Testis (tissue), 3 donors: ENCODE data around the gene PJA2. TPM values are rescaled to one million over a fixed set of nuclear protein-coding genes. Genes with fewer than 3 reads are reported as not detected.

ENCODE experiments used
- DNase-seq: peaks from one replicate; pipeline ENCODE4 v3.0.0-alpha.2; 2019
- H3K27ac ChIP-seq, 2 donors: fragments of 200-600 bp; sonication (generic); one replicate each; pipeline ENCODE4 v1.5.1; 2019
- H3K27me3 ChIP-seq: fragments of 200-600 bp; sonication (generic); one replicate; pipeline ENCODE4 v1.5.1; 2019
- H3K36me3 ChIP-seq: fragments of 200-600 bp; sonication (generic); one replicate; pipeline ENCODE4 v1.5.1; 2017; ENCODE audit warnings: low read depth; ENCODE audit errors: missing control alignments
- H3K4me1 ChIP-seq: fragments of 200-600 bp; sonication (generic); one replicate; pipeline ENCODE4 v1.5.1; 2019
- H3K4me3 ChIP-seq, 2 donors: fragments of 200-600 bp; sonication (generic); one replicate each; pipeline ENCODE4 v1.5.1; 2017 to 2019
- H3K9me3 ChIP-seq: fragments of 200-600 bp; sonication (generic); one replicate; pipeline ENCODE4 v1.5.1; 2017
- CTCF ChIP-seq, 3 experiments: fragments of 450-650 bp in 2 of 3; fragments of 200-600 bp in 1 of 3; sonication (generic) in 1 of 3; IDR thresholded peaks; one replicate each; pipeline ENCODE4 v1.5.1; 2016 to 2019; ENCODE audit warnings: antibody characterized with exemption in 3 of 3, mild to moderate bottlenecking in 2 of 3, moderate library complexity in 1 of 3
- POLR2A ChIP-seq: fragments of 450-650 bp; IDR thresholded peaks from one replicate; pipeline ENCODE4 v1.6.1; 2017; ENCODE audit warnings: antibody characterized with exemption, mild to moderate bottlenecking, moderate library complexity
- WGBS, 2 donors: methylation state at CpG; one replicate each; pipeline ENCODE4 v1.1.5; 2018; 5-methylcytosine and 5-hydroxymethylcytosine counted together
- intact Hi-C: fragments of 100-400 bp; cut with DNase I; formaldehyde crosslinking; loops from one replicate; pipeline ENCODE4 v1.15.1; 2023; ENCODE audit warnings: low total_unique reads
- polyA plus RNA-seq: library from polyadenylated mRNA; stranded (reverse); fragments of 350-450 nt; fragmentation: Illumina TruSeq; extraction: RNeasy Lipid Tissue Mini Kit (QIAGEN cat#74804); gene quantifications from one replicate; pipeline ENCODE4 v1.2.3, GENCODE V29; 2014; ENCODE audit warnings: low read depth, low replicate concordance; ENCODE audit not compliant: insufficient read depth
- total RNA-seq, 2 donors: library from RNA; depleted of rRNA; stranded (reverse); fragments of >200 nt; gene quantifications; one replicate each; pipeline ENCODE4 v1.2.3, GENCODE V29; 2016

Gene PJA2
- total and polyA plus RNA-seq, 3 donors from 2014 or later: 77.3 to 112 (median 105) TPM

- H3K4me1 ChIP-seq: peaks cover 3% of the 10 kb centered on the region
- H3K27me3 ChIP-seq: no peaks in the 10 kb centered on the region
- no peaks in the 10 kb centered on the region for H3K36me3 ChIP-seq
- intact Hi-C loops: no loop called here
- DNase-seq: no peak
- H3K9me3 ChIP-seq: no peaks in the 10 kb centered on the region
- TF ChIP-seq CTCF (IDR thresholded peaks at IDR 0.05): no peak
- no peak for TF ChIP-seq POLR2A
- no peak overlapping the region for H3K4me3 ChIP-seq
- no peak overlapping the region for H3K27ac ChIP-seq
Measured at GRCh38 chr5:109390188-109390587, 19.6 kb downstream of the PJA2 start.

GRCh38 chr5:109388407-109388806 lies 21.4 kb downstream of the PJA2 start:
- TF ChIP-seq POLR2A (no peak), CTCF (IDR thresholded peaks at IDR 0.05) (no peak)
- intact Hi-C loops: no loop called here
- no peaks in the 10 kb centered on the region for H3K4me1 ChIP-seq
- no peak for DNase-seq
- H3K27ac ChIP-seq: no peak overlapping the region
- no peaks in the 10 kb centered on the region for H3K9me3 ChIP-seq
- WGBS, 2 donors: 65 to 66% methylated on average over 2 of the region's 2 CpGs
- no peaks in the 10 kb centered on the region for H3K36me3 ChIP-seq
- no peak overlapping the region for H3K4me3 ChIP-seq
- no peaks in the 10 kb centered on the region for H3K27me3 ChIP-seq

GRCh38 chr5:109387408-109387974 lies 22.3 kb downstream of the PJA2 start:
- WGBS, 2 donors: 63 to 67% methylated on average over 4 of the region's 4 CpGs
- no peaks in the 10 kb centered on the region for H3K4me1 ChIP-seq
- no peaks in the 10 kb centered on the region for H3K9me3 ChIP-seq

GRCh38 chr5:109378095-109378494 lies 31.7 kb downstream of the PJA2 start:
- TF ChIP-seq POLR2A (no peak), CTCF (IDR thresholded peaks at IDR 0.05) (no peak)
- H3K4me3 ChIP-seq: no peak overlapping the region
- no peaks in the 10 kb centered on the region for H3K9me3 ChIP-seq
- intact Hi-C loops: no loop called here
- H3K36me3 ChIP-seq: no peaks in the 10 kb centered on the region
- H3K27ac ChIP-seq: no peak overlapping the region
- no peaks in the 10 kb centered on the region for H3K4me1 ChIP-seq
- 93 to 97% methylated on average over 2 of the region's 2 CpGs for WGBS, 2 donors
- DNase-seq: no peak
- H3K27me3 ChIP-seq: no peaks in the 10 kb centered on the region

More at GRCh38 chr5:109387408-109387974, 22.3 kb downstream of the PJA2 start:
- intact Hi-C loops: no loop called here
- no peak overlapping the region for H3K27ac ChIP-seq
- no peak overlapping the region for H3K4me3 ChIP-seq
- no peaks in the 10 kb centered on the region for H3K27me3 ChIP-seq
- no peak for DNase-seq
- TF ChIP-seq CTCF (IDR thresholded peaks at IDR 0.05): no peak
- TF ChIP-seq POLR2A: no peak
- H3K36me3 ChIP-seq: no peaks in the 10 kb centered on the region

- Histone ChIP-seq H3K27ac (no peak overlapping the region), H3K9me3 (no peaks in the 10 kb centered on the region), H3K4me1 (no peaks in the 10 kb centered on the region), H3K36me3 (no peaks in the 10 kb centered on the region), H3K4me3 (no peak overlapping the region), H3K27me3 (no peaks in the 10 kb centered on the region)
- intact Hi-C loops: no loop called here
- DNase-seq: no peak
- TF ChIP-seq CTCF (IDR thresholded peaks at IDR 0.05): no peak
- TF ChIP-seq POLR2A: no peak
Measured at GRCh38 chr5:109374625-109375024, 35.1 kb downstream of the PJA2 start.
